ENCODE measurements around the gene GSDME.

The GSDME gene

GRCh38 chr7:24652251-24652939 is 104.9 kb downstream of the GSDME start:
- DNase-seq (ENCODE audit: low read depth) = no peak
